GM23338 (cell line): ENCODE results near the gene IL20.

Experiments used
- CREB1 ChIP-seq: fragments of 250-450 bp; sonication (Bioruptor Pico); IDR thresholded peaks from 2 replicates; pipeline ENCODE4 v1.5.0; 2020; ENCODE audit warnings: low read depth, mild to moderate bottlenecking, moderate library complexity
- EZH2 ChIP-seq: fragments of 200-600 bp; sonication (generic); IDR thresholded peaks from one replicate; pipeline ENCODE4 v1.8.0; 2017; ENCODE audit warnings: antibody characterized with exemption, mild to moderate bottlenecking, low read depth; ENCODE audit not compliant: unreplicated experiment
- POLR2AphosphoS5 ChIP-seq: IDR thresholded peaks from 2 replicates; pipeline ENCODE4 v1.6.1; 2016; ENCODE audit warnings: antibody characterized with exemption, low read depth
- TF ChIP-seq, protein P1 (sequence below), 2 experiments: fragments of 200-600 bp in 1 of 2; sonication (generic) in 1 of 2; conservative IDR thresholded peaks; 2 replicates each; pipeline versions ENCODE4 v1.5.1 to v1.6.1; 2016 to 2017; ENCODE audit warnings: antibody characterized with exemption in 2 of 2, low read depth in 2 of 2, mild to moderate bottlenecking in 2 of 2, moderate library complexity in 1 of 2

DNA sequence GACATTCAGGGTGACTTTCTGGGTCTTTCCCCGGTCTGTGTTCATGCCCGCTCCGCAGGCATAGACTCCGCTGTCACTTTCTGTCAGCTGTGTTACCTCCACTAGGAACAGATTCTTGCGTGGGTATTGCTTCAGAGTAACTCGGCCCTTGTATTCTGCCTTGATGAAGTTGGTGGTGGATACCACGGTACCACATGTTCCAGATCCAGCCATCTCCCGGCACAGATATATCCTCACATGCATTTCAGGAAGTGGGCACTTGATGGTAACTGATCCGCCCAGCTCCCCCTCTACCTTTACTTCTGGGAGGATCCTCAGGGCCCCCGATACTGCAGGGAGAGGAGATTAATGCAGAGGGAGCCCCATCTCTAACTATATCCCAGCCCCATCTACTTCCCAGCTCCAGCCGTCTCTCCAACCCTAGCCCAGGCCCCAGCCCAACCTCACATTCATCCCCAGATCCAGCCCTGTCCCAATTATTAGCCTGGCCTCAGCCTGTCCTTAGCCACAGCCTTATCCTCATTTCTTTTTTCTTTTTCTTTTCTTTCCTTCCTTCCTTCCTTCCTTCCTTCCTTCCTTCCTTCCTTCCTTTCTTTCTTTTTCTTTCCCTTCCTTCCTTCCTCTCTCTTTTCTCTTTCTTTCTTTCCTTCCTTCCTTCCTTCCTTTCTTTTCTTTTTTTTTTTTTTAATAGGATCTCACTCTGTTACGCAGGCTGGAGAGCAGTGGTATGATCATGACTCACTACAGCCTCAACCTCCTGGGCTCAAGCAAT is 48.5 kb downstream of the IL20 start:
- TF ChIP-seq EZH2 (no peak), POLR2AphosphoS5 (no peak), CREB1 (CRISPR knock-in tag) (no peak)
- TF ChIP-seq, protein P1, sequence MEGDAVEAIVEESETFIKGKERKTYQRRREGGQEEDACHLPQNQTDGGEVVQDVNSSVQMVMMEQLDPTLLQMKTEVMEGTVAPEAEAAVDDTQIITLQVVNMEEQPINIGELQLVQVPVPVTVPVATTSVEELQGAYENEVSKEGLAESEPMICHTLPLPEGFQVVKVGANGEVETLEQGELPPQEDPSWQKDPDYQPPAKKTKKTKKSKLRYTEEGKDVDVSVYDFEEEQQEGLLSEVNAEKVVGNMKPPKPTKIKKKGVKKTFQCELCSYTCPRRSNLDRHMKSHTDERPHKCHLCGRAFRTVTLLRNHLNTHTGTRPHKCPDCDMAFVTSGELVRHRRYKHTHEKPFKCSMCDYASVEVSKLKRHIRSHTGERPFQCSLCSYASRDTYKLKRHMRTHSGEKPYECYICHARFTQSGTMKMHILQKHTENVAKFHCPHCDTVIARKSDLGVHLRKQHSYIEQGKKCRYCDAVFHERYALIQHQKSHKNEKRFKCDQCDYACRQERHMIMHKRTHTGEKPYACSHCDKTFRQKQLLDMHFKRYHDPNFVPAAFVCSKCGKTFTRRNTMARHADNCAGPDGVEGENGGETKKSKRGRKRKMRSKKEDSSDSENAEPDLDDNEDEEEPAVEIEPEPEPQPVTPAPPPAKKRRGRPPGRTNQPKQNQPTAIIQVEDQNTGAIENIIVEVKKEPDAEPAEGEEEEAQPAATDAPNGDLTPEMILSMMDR (conservative IDR thresholded peaks at IDR 0.05; ENCODE audit: low read depth in 2 of 2) = no peak
